Activated CD8-positive, alpha-beta T cell treated with anti-CD3 and anti-CD28 coated beads for 36 hours (primary cell): ENCODE measurements around the gene MAL. TPM values are rescaled to one million over a fixed set of nuclear protein-coding genes. Genes with fewer than 3 reads are reported as not detected.
A peak's percentile ranks its signal among the peaks of the same experiment; 100 is the strongest.

Source experiments
- ATAC-seq: fragments of 200-7000 bp; cut with Tn5 transposase; one replicate; pipeline ENCODE4 v1.10.0; 2021; ENCODE audit warnings: mild to moderate bottlenecking, moderate library complexity
- CTCF ChIA-PET: fragments of 350-600 bp; sonication (Branson Sonifier 250); formaldehyde crosslinking; loops from one replicate; lab custom pipeline; 2021; ENCODE audit warnings: antibody characterized with exemption; lab: Charles Lee
- POLR2A ChIA-PET: fragments of 350-600 bp; sonication (Branson Sonifier 250); formaldehyde crosslinking; loops from one replicate; lab custom pipeline; 2021; ENCODE audit warnings: antibody characterized with exemption; lab: Charles Lee
- DNase-seq: peaks from one replicate; pipeline ENCODE4 v3.0.0-alpha.2; 2020
- H3K27ac Mint-ChIP-seq: one replicate; pipeline ENCODE4 v1.8.0; 2021; ENCODE audit warnings: mild to moderate bottlenecking, mixed read lengths
- H3K27me3 Mint-ChIP-seq: one replicate; pipeline ENCODE4 v1.8.0; 2021; ENCODE audit warnings: mixed read lengths
- H3K36me3 Mint-ChIP-seq: one replicate; pipeline ENCODE4 v1.8.0; 2021; ENCODE audit warnings: low read depth, mixed read lengths
- H3K4me1 Mint-ChIP-seq: one replicate; pipeline ENCODE4 v1.8.0; 2021; ENCODE audit warnings: low read depth, mixed read lengths
- H3K4me3 Mint-ChIP-seq: one replicate; pipeline ENCODE4 v1.8.0; 2021; ENCODE audit warnings: mild to moderate bottlenecking, moderate library complexity, mixed read lengths
- H3K9me3 Mint-ChIP-seq: one replicate; pipeline ENCODE4 v1.8.0; 2021; ENCODE audit warnings: mixed read lengths
- CTCF ChIP-seq: fragments of 200-600 bp; IDR thresholded peaks from one replicate; pipeline ENCODE4 v1.8.0; 2022; ENCODE audit warnings: antibody characterized with exemption, mild to moderate bottlenecking
- intact Hi-C: fragments of 100-400 bp; cut with micrococcal nuclease; formaldehyde crosslinking; loops from one replicate; pipeline ENCODE4 v1.10.0; 2022
- total RNA-seq, 2 experiments: library from RNA; stranded (reverse); gene quantifications; one replicate each; pipeline ENCODE4 v1.2.3, GENCODE V29; 2021

Gene MAL
- total RNA-seq, 2 experiments from 2014 or later = 54.0 to 59.2 TPM

- no peak for ATAC-seq
- peak overlapping the region; percentile 13 for H3K27ac Mint-ChIP-seq
- no peaks in the 10 kb centered on the region for H3K36me3 Mint-ChIP-seq
Measured at GRCh38 chr2:95017071-95017501, 8.4 kb upstream of the MAL start.

GRCh38 chr2:95017836-95018235, 7.7 kb upstream of the MAL start:
- POLR2A ChIA-PET = no interaction called here
- peaks cover 24% of the 10 kb centered on the region for H3K4me1 Mint-ChIP-seq
- no peaks in the 10 kb centered on the region for H3K27me3 Mint-ChIP-seq
- TF ChIP-seq CTCF = no peak
- no peaks in the 10 kb centered on the region for H3K9me3 Mint-ChIP-seq
- CTCF ChIA-PET = interaction anchor here (1.0 to 2.8 kb wide), 3 partner anchors 61 to 98 kb away, joined by 3 to 7 read pairs (median 3); no protein-coding TSS in a partner anchor
- DNase-seq (no peak), ATAC-seq (no peak)
- intact Hi-C loops = no loop called here
- H3K27ac Mint-ChIP-seq = no peak overlapping the region
- no peak overlapping the region for H3K4me3 Mint-ChIP-seq
- no peaks in the 10 kb centered on the region for H3K36me3 Mint-ChIP-seq

More at GRCh38 chr2:95017071-95017501, 8.4 kb upstream of the MAL start:
- ChIA-PET POLR2A (interaction anchor here (0.7 kb wide), 1 partner anchor 61 kb away, joined by 3 read pairs; no protein-coding TSS in a partner anchor), CTCF (interaction anchor here (0.8 to 2.8 kb wide), 3 partner anchors 60 to 98 kb away, joined by 3 to 7 read pairs (median 3); no protein-coding TSS in a partner anchor)
- no peak for DNase-seq
- intact Hi-C loops = no loop called here
- Mint-ChIP-seq H3K27me3 (no peaks in the 10 kb centered on the region), H3K4me3 (no peak overlapping the region), H3K4me1 (peaks cover 18% of the 10 kb centered on the region), H3K9me3 (no peaks in the 10 kb centered on the region)
- no peak for TF ChIP-seq CTCF

- Mint-ChIP-seq H3K4me1 (peaks cover 27% of the 10 kb centered on the region), H3K27me3 (no peaks in the 10 kb centered on the region), H3K36me3 (no peaks in the 10 kb centered on the region), H3K9me3 (no peaks in the 10 kb centered on the region), H3K27ac (no peak overlapping the region), H3K4me3 (no peak overlapping the region)
- ChIA-PET POLR2A (no interaction called here), CTCF (interaction anchor here (1.0 to 9.7 kb wide), 4 partner anchors 35 to 97 kb away, joined by 3 to 375 read pairs (median 8); no protein-coding TSS in a partner anchor)
- ATAC-seq (no peak), DNase-seq (no peak)
- intact Hi-C loops = no loop called here
- no peak for TF ChIP-seq CTCF
Measured at GRCh38 chr2:95018301-95018700, 7.2 kb upstream of the MAL start.

- no peaks in the 10 kb centered on the region for H3K36me3 Mint-ChIP-seq
- peaks cover 31% of the 10 kb centered on the region for H3K4me1 Mint-ChIP-seq
- intact Hi-C loops = no loop called here
- POLR2A ChIA-PET = interaction anchor here (1.3 kb wide), 1 partner anchor 61 kb away, joined by 3 read pairs; no protein-coding TSS in a partner anchor
- TF ChIP-seq CTCF = no peak
- no peak overlapping the region for H3K4me3 Mint-ChIP-seq
- CTCF ChIA-PET = interaction anchor here (0.8 to 9.7 kb wide), 5 partner anchors 35 to 102 kb away, joined by 3 to 375 read pairs (median 7); no protein-coding TSS in a partner anchor
- H3K27ac Mint-ChIP-seq = no peak overlapping the region
- no peak for ATAC-seq
- no peaks in the 10 kb centered on the region for H3K9me3 Mint-ChIP-seq
- DNase-seq = no peak
- H3K27me3 Mint-ChIP-seq = no peaks in the 10 kb centered on the region
Measured at GRCh38 chr2:95018861-95019550, 6.5 kb upstream of the MAL start.

GRCh38 chr2:95019572-95019971, 5.9 kb upstream of the MAL start:
- no peak for DNase-seq
- POLR2A ChIA-PET = interaction anchor here (1.3 kb wide), 1 partner anchor 60 kb away, joined by 3 read pairs; no protein-coding TSS in a partner anchor
- H3K36me3 Mint-ChIP-seq = no peaks in the 10 kb centered on the region
- CTCF ChIA-PET = interaction anchor here (0.8 to 9.7 kb wide), 4 partner anchors 34 to 102 kb away, joined by 3 to 375 read pairs (median 8); no protein-coding TSS in a partner anchor
- peaks cover 36% of the 10 kb centered on the region for H3K4me1 Mint-ChIP-seq
- ATAC-seq = no peak
- TF ChIP-seq CTCF = no peak
- intact Hi-C loops = no loop called here
- H3K9me3 Mint-ChIP-seq = no peaks in the 10 kb centered on the region
- H3K4me3 Mint-ChIP-seq = no peak overlapping the region
- H3K27me3 Mint-ChIP-seq = no peaks in the 10 kb centered on the region
- H3K27ac Mint-ChIP-seq = no peak overlapping the region
